Neural cell (in vitro differentiated cells): Measurements from ENCODE around the gene JKAMP. TPM values are rescaled to one million over a fixed set of nuclear protein-coding genes. Genes with fewer than 3 reads are reported as not detected.
A peak's percentile ranks its signal among the peaks of the same experiment; 100 is the strongest.

Experiments used
- H2AFZ ChIP-seq: fragments of 200-600, 300-800 bp; sonication (generic), shearing (Covaris generic); 2 replicates; pipeline ENCODE4 v1.6.0; 2014; ENCODE audit warnings: low read depth, mild to moderate bottlenecking, antibody characterized with exemption, low read length, moderate library complexity
- H3F3A ChIP-seq: fragments of 200-600 bp; shearing (Covaris generic); 2 replicates; pipeline ENCODE4 v1.6.1; 2016; ENCODE audit warnings: mild to moderate bottlenecking, moderate library complexity, mixed read lengths, antibody characterized with exemption, low read length; ENCODE audit not compliant: insufficient read depth, poor library complexity, severe bottlenecking
- H3K27ac ChIP-seq: fragments of 200-600, 300-800 bp; sonication (generic), shearing (Covaris generic); 2 replicates; pipeline ENCODE4 v1.5.1; 2014; ENCODE audit warnings: mild to moderate bottlenecking, low read length, moderate library complexity
- H3K27me3 ChIP-seq: fragments of 300-800, 200-600 bp; sonication (generic), shearing (Covaris generic); 2 replicates; pipeline ENCODE4 v1.6.0; 2014; ENCODE audit warnings: mild to moderate bottlenecking, low read depth, low read length, moderate library complexity; ENCODE audit not compliant: insufficient read depth
- H3K36me3 ChIP-seq: fragments of 300-800, 200-600 bp; sonication (generic), shearing (Covaris generic); 2 replicates; pipeline ENCODE4 v1.5.1; 2014; ENCODE audit warnings: mild to moderate bottlenecking, antibody characterized with exemption, low read length, moderate library complexity; ENCODE audit not compliant: insufficient read depth
- H3K4me2 ChIP-seq: fragments of 300-800, 200-600 bp; sonication (generic), shearing (Covaris generic); 2 replicates; pipeline ENCODE4 v1.6.0; 2014; ENCODE audit warnings: mild to moderate bottlenecking, low read length
- H3K4me3 ChIP-seq: fragments of 300-800, 200-600 bp; sonication (generic), shearing (Covaris generic); 2 replicates; pipeline ENCODE4 v1.5.1; 2014; ENCODE audit warnings: mild to moderate bottlenecking, low read length, moderate library complexity
- H3K79me2 ChIP-seq: fragments of 200-600 bp; shearing (Covaris generic); replicated peaks from 2 replicates; pipeline ENCODE4 v1.6.0; 2014; ENCODE audit warnings: mild to moderate bottlenecking, low read length, moderate library complexity; ENCODE audit not compliant: insufficient read depth
- H3K9ac ChIP-seq: fragments of 300-800, 200-600 bp; sonication (generic), shearing (Covaris generic); 2 replicates; pipeline ENCODE4 v1.6.1; 2016; ENCODE audit warnings: mild to moderate bottlenecking, low read length, mixed read lengths
- H3K9me2 ChIP-seq: fragments of 200-600 bp; shearing (Covaris generic); 2 replicates; pipeline ENCODE4 v1.6.1; 2016; ENCODE audit warnings: mild to moderate bottlenecking, low read length, mixed read lengths; ENCODE audit not compliant: insufficient read depth
- H3K9me3 ChIP-seq: fragments of 200-600, 300-800 bp; sonication (generic), shearing (Covaris generic); 2 replicates; pipeline ENCODE4 v1.6.1; 2016; ENCODE audit warnings: mild to moderate bottlenecking, mixed run types, low read length, moderate library complexity, mixed read lengths
- H4K20me1 ChIP-seq: fragments of 200-600 bp; shearing (Covaris generic); 2 replicates; pipeline ENCODE4 v1.6.1; 2016; ENCODE audit warnings: mild to moderate bottlenecking, mixed run types; ENCODE audit not compliant: insufficient read depth
- CTCF ChIP-seq: fragments of 450-650 bp; IDR thresholded peaks from 2 replicates; pipeline ENCODE4 v1.5.1; 2014; ENCODE audit warnings: antibody characterized with exemption, mild to moderate bottlenecking, moderate library complexity; ENCODE audit not compliant: poor library complexity, severe bottlenecking
- EP300 ChIP-seq: fragments of 450-650 bp; conservative IDR thresholded peaks from 2 replicates; pipeline ENCODE4 v1.6.1; 2014; ENCODE audit warnings: antibody characterized with exemption, mild to moderate bottlenecking, moderate library complexity; ENCODE audit not compliant: poor library complexity, severe bottlenecking
- EZH2 ChIP-seq: fragments of 200-600, 300-800 bp; shearing (Covaris generic), sonication (generic); IDR thresholded peaks from 2 replicates; pipeline ENCODE4 v1.6.1; 2014; ENCODE audit warnings: antibody characterized with exemption, low read length, borderline replicate concordance, mild to moderate bottlenecking; ENCODE audit not compliant: insufficient read depth, poor library complexity, severe bottlenecking
- MXI1 ChIP-seq: fragments of 450-650 bp; conservative IDR thresholded peaks from 2 replicates; pipeline ENCODE4 v1.6.1; 2014; ENCODE audit warnings: antibody characterized with exemption, mild to moderate bottlenecking; ENCODE audit not compliant: poor library complexity, severe bottlenecking
- POLR2AphosphoS5 ChIP-seq: IDR thresholded peaks from 2 replicates; pipeline ENCODE4 v1.6.1; 2012
- RAD21 ChIP-seq: fragments of 450-650 bp; conservative IDR thresholded peaks from 2 replicates; pipeline ENCODE4 v1.6.1; 2014; ENCODE audit warnings: antibody characterized with exemption, mild to moderate bottlenecking, moderate library complexity
- REST ChIP-seq: IDR thresholded peaks from 2 replicates; pipeline ENCODE4 v1.6.1; 2012; ENCODE audit warnings: borderline replicate concordance
- SMC3 ChIP-seq: fragments of 450-650 bp; conservative IDR thresholded peaks from 2 replicates; pipeline ENCODE4 v1.6.1; 2014; ENCODE audit warnings: antibody characterized with exemption, mild to moderate bottlenecking, moderate library complexity; ENCODE audit not compliant: poor library complexity
- TAF1 ChIP-seq: IDR thresholded peaks from 2 replicates; pipeline ENCODE4 v1.6.1; 2012; ENCODE audit warnings: low read depth
- polyA minus RNA-seq: library from RNA; depleted of rRNA, polyadenylated mRNA; stranded (reverse); fragments of >200 nt; gene quantifications from 2 replicates; pipeline ENCODE4 v1.2.3, GENCODE V29; 2014
- polyA plus RNA-seq: library from polyadenylated mRNA; depleted of rRNA; stranded (reverse); fragments of >200 nt; gene quantifications from 2 replicates; pipeline ENCODE4 v1.2.3, GENCODE V29; 2014

Gene JKAMP
- polyA plus RNA-seq (180 and 204 TPM in 2 replicates), polyA minus RNA-seq (129 and 142 TPM in 2 replicates)

- peak within 1 kb of the TSS; percentile 79 for H3K9ac ChIP-seq
Observed at GRCh38 chr14:59483819-59484638, at the start of gene JKAMP, which contains the start of gene L3HYPDH. TSS of gene JKAMP (plus strand) at chr14:59484517. CDS start at chr14:59484590, 73 bp downstream. TSS of gene L3HYPDH (minus strand) at chr14:59484408. CDS start at chr14:59484316, 92 bp downstream.

More at GRCh38 chr14:59483819-59484638, at the start of gene JKAMP, which contains the start of gene L3HYPDH:
- H3K9me2 ChIP-seq = no peaks in the 10 kb centered on the region
- peaks cover 27% of the 10 kb centered on the region for H3K79me2 ChIP-seq
- H3K9me3 ChIP-seq = no peaks in the 10 kb centered on the region
- peak within 1 kb of the TSS; percentile 87 for H3K4me2 ChIP-seq
- H3K27ac ChIP-seq = peak within 1 kb of the TSS; percentile 82
- no peaks in the 10 kb centered on the region for H3K36me3 ChIP-seq
- TF ChIP-seq REST = no peak
- TF ChIP-seq EZH2 = no peak
- peak; percentile 50 for TF ChIP-seq RAD21
- peak; percentile 84 for TF ChIP-seq CTCF
- TF ChIP-seq MXI1 = peak; percentile 96
- peak; percentile 94 for TF ChIP-seq POLR2AphosphoS5
- TF ChIP-seq TAF1 = peak; percentile 67
- TF ChIP-seq EP300 = no peak
- TF ChIP-seq SMC3 = peak; percentile 72
- peak within 1 kb of the TSS; percentile 88 for H3K4me3 ChIP-seq
- no peaks in the 10 kb centered on the region for H3F3A ChIP-seq
- no peaks in the 10 kb centered on the region for H3K27me3 ChIP-seq
- H4K20me1 ChIP-seq = no peaks in the 10 kb centered on the region
- H2AFZ ChIP-seq = peak within 1 kb of the TSS; percentile 84
